Measurements from ENCODE around the gene UBQLN3. TPM values are rescaled to one million over a fixed set of nuclear protein-coding genes. Genes with fewer than 3 reads are reported as not detected.

The UBQLN3 gene
- total RNA-seq, 1 donor from 2014 or later = not detected

DNA sequence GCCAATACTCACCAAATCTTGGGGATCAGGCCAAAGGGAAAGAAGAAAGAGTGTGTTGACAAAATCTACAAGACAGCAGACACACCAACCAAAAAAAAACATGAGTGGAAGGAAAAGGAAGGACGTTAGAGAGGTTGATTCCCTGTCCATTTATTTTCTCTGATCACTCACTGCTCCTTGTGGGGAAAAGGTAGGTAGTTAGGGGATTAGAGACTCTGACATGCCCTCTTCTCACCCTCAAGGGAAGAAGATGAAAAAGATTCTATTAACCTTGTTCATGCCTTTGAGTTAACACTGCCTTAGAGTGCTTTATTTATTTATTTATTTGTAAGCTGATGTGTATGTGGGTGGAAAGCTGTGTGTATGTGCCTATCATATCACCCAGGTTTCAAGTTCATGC lies 38.7 kb upstream of the UBQLN3 start, which contains the start of gene OR52H1:
Gene OR52H1, minus strand, starts transcription at position 101 of the 400 bp plus-strand sequence. CDS start 3,035 bp downstream, outside the sequence.
- TF ChIP-seq, protein P1, sequence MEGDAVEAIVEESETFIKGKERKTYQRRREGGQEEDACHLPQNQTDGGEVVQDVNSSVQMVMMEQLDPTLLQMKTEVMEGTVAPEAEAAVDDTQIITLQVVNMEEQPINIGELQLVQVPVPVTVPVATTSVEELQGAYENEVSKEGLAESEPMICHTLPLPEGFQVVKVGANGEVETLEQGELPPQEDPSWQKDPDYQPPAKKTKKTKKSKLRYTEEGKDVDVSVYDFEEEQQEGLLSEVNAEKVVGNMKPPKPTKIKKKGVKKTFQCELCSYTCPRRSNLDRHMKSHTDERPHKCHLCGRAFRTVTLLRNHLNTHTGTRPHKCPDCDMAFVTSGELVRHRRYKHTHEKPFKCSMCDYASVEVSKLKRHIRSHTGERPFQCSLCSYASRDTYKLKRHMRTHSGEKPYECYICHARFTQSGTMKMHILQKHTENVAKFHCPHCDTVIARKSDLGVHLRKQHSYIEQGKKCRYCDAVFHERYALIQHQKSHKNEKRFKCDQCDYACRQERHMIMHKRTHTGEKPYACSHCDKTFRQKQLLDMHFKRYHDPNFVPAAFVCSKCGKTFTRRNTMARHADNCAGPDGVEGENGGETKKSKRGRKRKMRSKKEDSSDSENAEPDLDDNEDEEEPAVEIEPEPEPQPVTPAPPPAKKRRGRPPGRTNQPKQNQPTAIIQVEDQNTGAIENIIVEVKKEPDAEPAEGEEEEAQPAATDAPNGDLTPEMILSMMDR (conservative IDR thresholded peaks at IDR 0.05) = no peak
- no peaks in the 10 kb centered on the region for H3K4me1 Mint-ChIP-seq

DNA sequence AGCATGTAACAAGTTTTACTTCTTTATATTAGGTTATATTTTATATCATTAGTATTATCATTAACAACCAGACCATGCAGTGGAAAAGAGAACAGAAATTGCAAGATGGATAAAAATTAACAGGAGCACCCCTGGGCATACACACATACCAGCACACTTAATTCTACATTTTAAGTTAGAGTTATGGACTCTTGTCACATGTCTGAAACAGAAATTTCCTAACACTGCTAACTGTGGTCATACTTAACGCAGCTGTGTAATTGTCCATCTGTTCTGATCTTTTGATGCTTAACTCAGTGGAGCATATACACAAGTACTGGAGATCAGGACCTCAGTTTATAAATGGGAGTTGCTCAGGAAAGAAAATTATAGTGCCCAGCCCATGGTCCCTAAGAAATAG lies 38.2 kb upstream of the UBQLN3 start:
- Mint-ChIP-seq H3K27ac (ENCODE audit: unreplicated experiment) (no peak overlapping the region), H3K27me3 (ENCODE audit: low read depth) (no peaks in the 10 kb centered on the region), H3K36me3 (ENCODE audit: low read depth) (no peaks in the 10 kb centered on the region), H3K4me1 (no peaks in the 10 kb centered on the region), H3K9me3 (no peaks in the 10 kb centered on the region), H3K4me3 (no peak overlapping the region)
- no peak for DNase-seq (ENCODE audit: low read depth, low spot score)
- TF ChIP-seq, protein P1 (conservative IDR thresholded peaks at IDR 0.05) = no peak

More for the DNA sequence above, 38.7 kb upstream of the UBQLN3 start, which contains the start of gene OR52H1:
- DNase-seq (ENCODE audit: low read depth, low spot score) = no peak
- Mint-ChIP-seq H3K27ac (ENCODE audit: unreplicated experiment) (no peak within 1 kb of the TSS), H3K9me3 (no peaks in the 10 kb centered on the region), H3K27me3 (ENCODE audit: low read depth) (no peaks in the 10 kb centered on the region), H3K4me3 (no peak within 1 kb of the TSS), H3K36me3 (ENCODE audit: low read depth) (no peaks in the 10 kb centered on the region)

DNA sequence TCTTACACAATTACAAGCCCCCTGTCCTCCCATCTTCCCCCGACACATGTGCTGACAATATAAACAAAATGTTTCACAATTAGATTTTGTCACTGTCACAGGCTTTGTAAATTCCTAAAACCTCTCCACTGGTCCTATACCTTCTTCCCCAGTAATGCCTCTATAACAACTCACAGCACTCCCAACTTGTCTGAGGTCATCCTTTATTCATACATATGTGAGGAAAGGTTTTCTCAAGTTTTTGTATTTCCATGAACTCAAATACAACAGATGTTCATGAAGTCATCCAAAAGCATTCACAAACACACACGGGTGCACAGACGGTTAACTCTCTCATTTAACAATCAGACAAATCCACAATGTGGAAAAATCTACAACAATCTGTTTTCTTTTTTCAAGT lies 36.7 kb upstream of the UBQLN3 start:
- TF ChIP-seq, protein P1 (conservative IDR thresholded peaks at IDR 0.05) = no peak
- Mint-ChIP-seq H3K27ac (ENCODE audit: unreplicated experiment) (no peak overlapping the region), H3K4me1 (no peaks in the 10 kb centered on the region), H3K36me3 (ENCODE audit: low read depth) (no peaks in the 10 kb centered on the region), H3K9me3 (no peaks in the 10 kb centered on the region), H3K27me3 (ENCODE audit: low read depth) (no peaks in the 10 kb centered on the region), H3K4me3 (no peak overlapping the region)
- no peak for DNase-seq (ENCODE audit: low read depth, low spot score)

DNA sequence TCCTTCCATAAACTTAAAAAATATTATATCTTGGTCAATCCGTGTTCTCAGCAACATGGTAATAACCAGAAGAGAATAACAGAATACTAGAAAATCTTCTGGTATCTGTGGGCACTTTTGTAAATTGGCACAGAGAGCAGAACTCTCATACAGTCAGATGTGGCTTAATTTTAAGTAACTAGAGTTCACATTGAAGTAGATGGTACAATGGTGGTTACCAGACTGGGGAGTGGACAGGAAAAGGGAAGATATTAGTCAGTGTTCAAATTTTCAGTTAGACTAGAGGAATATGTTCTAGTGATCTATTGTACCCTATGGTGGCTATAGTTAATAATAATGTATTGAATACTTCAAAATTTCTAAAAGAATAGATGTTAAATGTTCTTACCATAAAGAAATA lies 31.7 kb upstream of the UBQLN3 start:
- Mint-ChIP-seq H3K4me1 (no peaks in the 10 kb centered on the region), H3K27ac (ENCODE audit: unreplicated experiment) (no peak overlapping the region), H3K9me3 (peaks cover 3% of the 10 kb centered on the region), H3K27me3 (ENCODE audit: low read depth) (no peaks in the 10 kb centered on the region), H3K4me3 (no peak overlapping the region), H3K36me3 (ENCODE audit: low read depth) (no peaks in the 10 kb centered on the region)
- DNase-seq (ENCODE audit: low read depth, low spot score) = no peak
- TF ChIP-seq, protein P1 (conservative IDR thresholded peaks at IDR 0.05) = no peak

DNA sequence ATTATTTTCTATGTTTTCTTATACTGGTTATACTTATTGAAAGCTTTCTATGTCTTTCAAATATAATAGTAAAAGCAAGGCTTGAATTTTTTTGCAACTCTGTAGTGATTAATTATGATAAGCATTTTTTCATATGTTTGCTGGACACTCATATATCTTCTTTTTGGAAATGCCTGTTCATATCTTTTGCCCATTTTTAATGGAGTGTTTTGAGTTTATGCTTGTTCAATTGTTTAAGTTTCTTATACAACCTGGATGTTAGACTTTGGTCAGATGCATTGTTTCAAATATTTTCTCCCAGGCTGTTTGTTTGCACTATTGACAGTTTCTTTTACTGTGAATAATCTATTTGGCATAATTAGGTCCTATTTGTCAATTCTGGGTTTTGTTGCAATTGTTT lies 26.7 kb upstream of the UBQLN3 start:
- TF ChIP-seq, protein P1 (conservative IDR thresholded peaks at IDR 0.05) = no peak
- Mint-ChIP-seq H3K4me1 (no peaks in the 10 kb centered on the region), H3K36me3 (ENCODE audit: low read depth) (no peaks in the 10 kb centered on the region), H3K9me3 (peaks cover 3% of the 10 kb centered on the region), H3K27ac (ENCODE audit: unreplicated experiment) (no peak overlapping the region), H3K27me3 (ENCODE audit: low read depth) (peaks cover 4% of the 10 kb centered on the region), H3K4me3 (no peak overlapping the region)
- DNase-seq (ENCODE audit: low read depth, low spot score) = no peak
